GM12874 (cell line): ENCODE measurements around the gene DHRSX.

Experiments
- TF ChIP-seq, protein P1 (sequence below): IDR thresholded peaks from 2 replicates; pipeline ENCODE4 v1.5.1; 2011; ENCODE audit warnings: low read depth, mild to moderate bottlenecking, control low read depth, low read length, moderate library complexity; ENCODE audit not compliant: insufficient read depth

The DHRSX gene

DNA sequence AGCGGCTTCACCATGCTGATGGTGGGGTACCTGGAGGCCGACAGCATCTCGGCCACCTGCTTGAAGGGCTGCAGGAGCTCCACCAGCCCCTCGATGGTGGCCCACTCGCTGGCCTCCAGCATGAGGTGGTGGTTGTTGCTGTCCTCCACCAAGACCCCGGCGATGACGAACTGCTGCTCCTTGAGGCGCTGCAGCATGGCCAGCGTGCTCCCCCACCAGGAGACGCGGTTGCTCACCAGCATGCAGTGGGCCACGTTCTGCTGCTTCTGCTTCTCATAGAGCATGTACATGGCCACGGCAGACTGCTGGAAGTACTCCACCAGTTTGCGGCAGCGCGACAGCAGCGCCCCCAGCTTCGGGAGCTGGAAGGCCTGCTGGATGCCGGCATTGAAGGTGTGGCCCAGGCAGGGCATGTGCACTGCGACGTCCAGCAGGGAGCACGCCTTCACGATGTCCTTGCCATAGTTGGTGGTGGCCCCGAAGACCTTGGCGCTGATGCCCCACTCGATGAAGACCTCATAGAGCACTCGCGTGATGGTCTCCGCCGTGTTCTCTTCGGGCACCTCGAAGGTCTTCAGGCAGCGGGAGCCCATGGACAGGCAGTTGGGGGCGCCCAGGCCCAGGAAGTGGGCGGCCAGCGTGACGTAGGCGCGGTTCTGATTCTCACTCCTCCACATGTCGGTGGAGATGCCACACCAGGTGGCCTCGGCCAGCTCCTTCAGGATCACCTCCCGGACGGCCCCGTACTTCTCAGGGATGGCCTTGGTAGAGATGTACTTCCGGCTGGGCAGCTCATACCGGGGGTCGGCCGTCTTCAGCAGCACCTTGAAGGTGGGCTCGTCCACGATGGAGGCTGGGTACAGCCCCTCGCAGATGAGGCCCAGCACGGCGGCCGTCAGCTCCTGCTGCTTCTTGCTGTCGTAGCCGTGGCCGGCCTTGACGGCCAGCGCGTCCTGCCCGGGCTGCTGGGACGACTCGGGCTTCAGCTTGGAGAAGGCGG, 11.0 kb downstream of the DHRSX start:
- TF ChIP-seq, protein P1, sequence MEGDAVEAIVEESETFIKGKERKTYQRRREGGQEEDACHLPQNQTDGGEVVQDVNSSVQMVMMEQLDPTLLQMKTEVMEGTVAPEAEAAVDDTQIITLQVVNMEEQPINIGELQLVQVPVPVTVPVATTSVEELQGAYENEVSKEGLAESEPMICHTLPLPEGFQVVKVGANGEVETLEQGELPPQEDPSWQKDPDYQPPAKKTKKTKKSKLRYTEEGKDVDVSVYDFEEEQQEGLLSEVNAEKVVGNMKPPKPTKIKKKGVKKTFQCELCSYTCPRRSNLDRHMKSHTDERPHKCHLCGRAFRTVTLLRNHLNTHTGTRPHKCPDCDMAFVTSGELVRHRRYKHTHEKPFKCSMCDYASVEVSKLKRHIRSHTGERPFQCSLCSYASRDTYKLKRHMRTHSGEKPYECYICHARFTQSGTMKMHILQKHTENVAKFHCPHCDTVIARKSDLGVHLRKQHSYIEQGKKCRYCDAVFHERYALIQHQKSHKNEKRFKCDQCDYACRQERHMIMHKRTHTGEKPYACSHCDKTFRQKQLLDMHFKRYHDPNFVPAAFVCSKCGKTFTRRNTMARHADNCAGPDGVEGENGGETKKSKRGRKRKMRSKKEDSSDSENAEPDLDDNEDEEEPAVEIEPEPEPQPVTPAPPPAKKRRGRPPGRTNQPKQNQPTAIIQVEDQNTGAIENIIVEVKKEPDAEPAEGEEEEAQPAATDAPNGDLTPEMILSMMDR = no peak

DNA sequence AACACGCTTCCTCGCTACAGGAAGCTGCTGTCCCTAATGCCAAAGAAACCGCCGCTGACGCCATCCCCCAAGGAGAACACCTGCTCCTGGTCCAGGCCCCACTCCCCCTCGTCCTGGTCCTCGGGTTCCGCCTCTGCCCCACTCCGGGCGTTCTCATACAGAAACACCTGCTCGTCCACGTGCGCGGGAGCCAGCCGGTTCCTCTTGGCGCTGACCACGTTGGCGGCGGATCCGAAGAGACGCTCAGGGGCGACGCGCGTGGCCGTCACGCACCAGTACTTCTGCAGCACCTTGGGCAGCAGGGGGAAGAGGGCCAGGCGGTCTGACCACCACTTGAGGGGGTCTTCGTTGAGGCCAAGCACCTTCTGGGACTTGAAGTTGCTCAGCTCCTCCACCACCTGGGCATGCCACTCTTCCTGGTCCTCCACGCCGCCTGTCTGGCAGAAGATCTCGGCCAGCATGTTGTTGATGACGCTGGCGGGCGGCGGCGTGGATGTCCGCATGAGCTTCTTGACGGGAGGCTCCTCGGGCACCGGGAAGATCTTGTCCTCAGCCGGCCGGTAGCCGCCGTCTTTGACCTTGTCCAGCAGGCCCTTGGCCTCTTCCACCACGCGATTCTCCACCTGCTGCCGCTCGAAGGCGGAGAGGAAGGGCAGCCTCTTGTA, 12.0 kb downstream of the DHRSX start:
- TF ChIP-seq, protein P1 = no peak

DNA sequence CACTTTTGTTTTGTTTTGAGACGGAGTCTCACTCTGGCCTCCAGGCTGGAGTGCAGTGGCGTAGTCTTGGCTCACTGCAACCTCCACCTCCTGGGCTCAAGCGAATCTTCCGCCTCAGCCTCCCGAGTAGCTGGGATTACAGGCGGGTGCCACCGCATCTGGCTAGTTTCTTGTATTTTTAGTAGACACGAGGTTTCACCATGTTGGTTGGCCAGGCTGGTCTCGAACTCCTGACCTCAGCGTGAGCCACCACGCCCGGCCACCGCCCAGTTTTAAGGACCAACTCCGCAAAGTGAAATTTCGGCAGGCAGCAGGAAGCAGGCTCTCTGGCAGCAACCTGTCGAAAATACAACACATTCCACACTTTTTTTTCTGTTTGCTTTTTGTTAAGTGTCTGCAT, 13.4 kb downstream of the DHRSX start:
- TF ChIP-seq, protein P1 = no peak

DNA sequence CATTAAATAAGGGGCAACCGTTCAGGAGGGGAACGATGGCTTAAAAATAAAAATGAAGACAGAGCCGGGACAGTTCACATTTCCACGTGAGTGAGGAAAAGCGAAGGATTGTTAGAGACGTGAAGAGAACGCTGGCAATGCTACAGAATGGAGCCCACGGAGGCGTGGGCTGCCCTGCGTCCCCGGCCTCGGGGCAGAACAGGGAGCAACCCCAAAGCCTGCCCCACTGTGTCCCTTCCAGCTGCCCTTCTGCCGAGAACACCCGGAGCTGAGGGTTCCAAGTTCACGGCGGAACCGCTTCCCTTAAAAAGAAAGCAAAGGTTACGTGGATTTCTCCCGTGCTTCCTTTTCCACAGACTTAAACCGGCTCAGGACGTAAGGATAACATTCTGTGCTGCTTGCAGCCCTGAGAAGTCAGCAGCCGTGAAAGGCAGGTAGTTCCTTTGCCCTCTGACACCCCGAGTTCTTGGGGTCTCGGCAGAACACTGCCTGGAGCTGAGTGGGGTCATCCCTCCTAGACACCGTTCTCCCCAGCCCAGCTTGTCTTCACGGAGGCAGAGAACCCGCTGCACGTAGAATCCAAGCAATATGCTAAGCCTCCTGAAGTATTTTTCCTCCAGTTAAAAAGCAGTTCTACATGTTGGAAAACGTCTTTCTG, 14.2 kb downstream of the DHRSX start:
- TF ChIP-seq, protein P1 = no peak

DNA sequence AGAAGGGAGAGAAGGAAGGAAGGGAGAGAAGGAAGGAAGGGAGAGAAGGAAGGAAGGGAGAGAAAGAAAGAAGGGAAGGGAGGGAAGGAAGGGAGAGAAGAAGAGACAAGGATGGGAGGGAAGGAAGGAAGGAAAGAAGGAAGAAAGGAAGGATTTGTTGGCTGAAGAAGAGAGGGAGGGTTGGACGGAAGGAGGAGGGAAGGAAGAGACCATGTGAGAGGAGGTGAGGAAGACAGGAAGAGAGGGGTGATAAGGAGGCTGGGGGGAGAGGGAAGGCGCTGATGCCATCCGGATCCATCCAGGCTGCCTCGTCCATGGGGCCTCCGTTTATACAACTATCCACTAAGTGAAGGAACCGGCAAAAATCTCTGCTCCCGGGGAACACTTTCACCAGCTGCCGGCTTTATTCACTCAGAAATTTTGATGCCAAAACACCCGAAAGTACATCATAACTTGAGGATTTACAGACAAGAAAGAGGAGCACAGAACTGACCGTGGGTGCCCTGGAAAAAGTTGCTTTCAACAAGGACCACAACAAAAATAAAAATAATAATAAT, 14.9 kb downstream of the DHRSX start:
- TF ChIP-seq, protein P1 = no peak

DNA sequence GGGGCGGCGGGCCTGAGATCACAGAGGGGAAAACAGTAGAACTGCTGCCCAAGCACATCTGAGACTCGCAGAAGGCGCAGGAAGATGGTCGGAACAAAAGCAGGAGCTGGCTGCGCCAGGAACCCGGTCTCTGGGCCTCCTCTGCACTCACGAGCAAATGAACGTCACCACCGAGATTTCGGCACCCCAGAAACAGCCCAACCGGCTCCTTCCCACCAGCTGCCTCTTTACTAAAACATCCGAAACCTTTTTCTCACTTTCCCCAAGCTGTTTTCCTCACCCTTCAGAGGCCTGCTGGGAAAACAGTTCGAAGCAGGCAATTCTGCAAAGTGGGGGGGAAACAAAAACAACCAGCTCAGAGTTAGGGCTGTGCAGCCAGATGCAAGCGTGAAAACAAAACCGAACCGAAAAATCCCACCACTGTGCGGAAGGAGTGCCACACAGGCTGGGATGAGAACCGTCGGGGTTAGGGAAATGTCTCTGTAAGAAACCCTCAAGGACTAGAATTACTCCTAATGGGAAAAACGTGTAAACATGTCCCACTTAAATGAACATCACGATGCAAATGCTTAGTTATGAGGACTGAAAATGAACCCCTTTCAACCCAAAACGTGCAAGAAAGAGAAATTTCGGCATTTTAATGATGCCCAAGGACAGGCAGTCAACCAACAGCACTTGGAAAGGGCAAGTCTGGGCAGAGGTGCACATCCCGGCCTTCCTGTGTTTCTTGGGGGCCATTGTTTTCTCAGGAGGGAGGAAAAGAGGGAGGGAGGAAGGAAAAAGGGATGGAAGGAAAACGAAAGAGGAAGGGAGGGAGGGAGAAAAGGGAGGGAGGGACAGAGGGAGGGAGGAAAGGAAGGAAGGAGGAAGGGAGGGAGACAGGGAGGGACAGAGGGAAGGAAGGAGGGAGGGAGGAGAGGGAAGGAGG, 15.8 kb downstream of the DHRSX start:
- TF ChIP-seq, protein P1 = no peak
